H1 (cell line): ENCODE data around the gene SLC6A20. TPM values are rescaled to one million over a fixed set of nuclear protein-coding genes. Genes with fewer than 3 reads are reported as not detected.

Experiments
- CTCF ChIA-PET: fragments of 300-600 bp; sonication (Branson Sonifier 250); formaldehyde crosslinking; loops from one replicate; lab custom pipeline; 2021; ENCODE audit not compliant: partially characterized antibody; lab: Charles Lee
- POLR2A ChIA-PET: fragments of 300-600 bp; sonication (Branson Sonifier 250); formaldehyde crosslinking; loops from one replicate; lab custom pipeline; 2021; ENCODE audit warnings: inconsistent platforms; ENCODE audit not compliant: partially characterized antibody; lab: Charles Lee
- DNase-seq, 2 experiments: peaks; one replicate each; pipeline versions ENCODE4 v3.0.0 to v3.0.0-alpha.2; 2010 to 2022; ENCODE audit warnings: low spot score in 2 of 2, low read depth in 1 of 2, mixed read lengths in 1 of 2
- FAIRE-seq: peaks from 2 replicates; lab custom pipeline; 2011; peaks lifted over from hg19 to GRCh38; lab: Jason Lieb, UNC
- H2AFZ ChIP-seq: 2 replicates; pipeline ENCODE4 v1.8.1; 2012; ENCODE audit warnings: low read length, inconsistent platforms
- H2AK5ac ChIP-seq: 2 replicates; pipeline ENCODE4 v1.6.1; 2013; ENCODE audit warnings: low read depth, low read length
- H2BK120ac ChIP-seq: replicated peaks from 2 replicates; pipeline ENCODE3; 2013; ENCODE audit warnings: low read depth, low read length, inconsistent platforms
- H2BK12ac ChIP-seq: 2 replicates; pipeline ENCODE4 v1.6.1; 2013; ENCODE audit warnings: low read depth, low read length
- H2BK15ac ChIP-seq: 2 replicates; pipeline ENCODE4 v1.6.1; 2013; ENCODE audit warnings: low read length
- H2BK20ac ChIP-seq: 2 replicates; pipeline ENCODE4 v1.6.1; 2013; ENCODE audit warnings: low read length
- H2BK5ac ChIP-seq: 2 replicates; pipeline ENCODE4 v1.6.1; 2013; ENCODE audit warnings: low read depth, low read length
- H3K14ac ChIP-seq: 2 replicates; pipeline ENCODE4 v1.6.1; 2013; ENCODE audit warnings: inconsistent platforms; ENCODE audit not compliant: insufficient read length
- H3K18ac ChIP-seq: 2 replicates; pipeline ENCODE4 v1.6.1; 2013; ENCODE audit warnings: low read length; ENCODE audit errors: extremely low read depth
- H3K23ac ChIP-seq: 2 replicates; pipeline ENCODE4 v1.6.1; 2013; ENCODE audit warnings: inconsistent platforms; ENCODE audit not compliant: insufficient read length
- H3K23me2 ChIP-seq: 2 replicates; pipeline ENCODE4 v1.6.1; 2013; ENCODE audit warnings: low read depth, low read length
- H3K27ac ChIP-seq: 2 replicates; pipeline ENCODE4 v1.6.1; 2011; ENCODE audit warnings: low read depth, low read length, inconsistent platforms
- H3K27me3 ChIP-seq, 4 experiments: replicated peaks in 1 of 4; 1 replicate in 1 of 4; 2 replicates in 3 of 4; pipeline versions ENCODE4 v1.6.1 to v1.8.1; 2011 to 2013; ENCODE audit warnings: low read length in 3 of 4, mild to moderate bottlenecking in 3 of 4, inconsistent platforms in 2 of 4, mixed read lengths in 2 of 4, moderate library complexity in 1 of 4; ENCODE audit not compliant: control insufficient read depth in 3 of 4, insufficient read depth in 3 of 4; ENCODE audit errors: extremely low read depth in 1 of 4
- H3K36me3 ChIP-seq, 4 experiments: 2 replicates each; pipeline versions ENCODE4 v1.6.1 to v1.8.1; 2011 to 2013; ENCODE audit warnings: mild to moderate bottlenecking in 4 of 4, low read length in 3 of 4, moderate library complexity in 2 of 4, control low read depth in 1 of 4, inconsistent platforms in 1 of 4; ENCODE audit not compliant: insufficient read depth in 4 of 4, control insufficient read depth in 2 of 4
- H3K4ac ChIP-seq: replicated peaks from 2 replicates; pipeline ENCODE3; 2013; ENCODE audit warnings: low read length, low read depth, mixed read lengths, inconsistent platforms; ENCODE audit not compliant: insufficient read length
- H3K4me1 ChIP-seq, 4 experiments: replicated peaks in 1 of 4; 1 replicate in 1 of 4; 2 replicates in 3 of 4; pipeline versions ENCODE4 v1.6.1 to v1.8.1; 2011 to 2013; ENCODE audit warnings: low read length in 3 of 4, inconsistent platforms in 2 of 4, mixed read lengths in 1 of 4; ENCODE audit not compliant: insufficient read depth in 4 of 4, control insufficient read depth in 3 of 4
- H3K4me2 ChIP-seq, 2 experiments: 2 replicates each; pipeline versions ENCODE4 v1.6.1 to v1.8.1; 2011 to 2013; ENCODE audit warnings: low read depth in 2 of 2, low read length in 2 of 2, control low read depth in 1 of 2, inconsistent platforms in 1 of 2, mild to moderate bottlenecking in 1 of 2; ENCODE audit not compliant: insufficient read depth in 1 of 2
- H3K4me3 ChIP-seq, 4 experiments: fragments of 200-600, 300-600 bp in 1 of 4; sonication (generic), shearing (Covaris generic), sonication (Bioruptor Twin) in 1 of 4; 2 replicates each; pipeline versions ENCODE4 v1.5.1 to v1.8.1; 2011 to 2016; ENCODE audit warnings: low read length in 4 of 4, low read depth in 3 of 4, control low read depth in 2 of 4, inconsistent platforms in 2 of 4, mild to moderate bottlenecking in 2 of 4, mixed read lengths in 1 of 4, moderate library complexity in 1 of 4; ENCODE audit not compliant: insufficient read depth in 2 of 4; ENCODE audit errors: extremely low read depth in 1 of 4
- H3K56ac ChIP-seq: replicated peaks from 2 replicates; pipeline ENCODE3; 2013; ENCODE audit warnings: low read depth, mild to moderate bottlenecking, mixed read lengths, low read length, inconsistent platforms; ENCODE audit not compliant: insufficient read length
- H3K79me1 ChIP-seq: 2 replicates; pipeline ENCODE4 v1.6.1; 2013; ENCODE audit warnings: low read depth, low read length, control low read depth
- H3K79me2 ChIP-seq, 2 experiments: 2 replicates each; pipeline versions ENCODE4 v1.6.1 to v1.8.1; 2012 to 2013; ENCODE audit warnings: low read length in 2 of 2, mild to moderate bottlenecking in 2 of 2, inconsistent platforms in 1 of 2; ENCODE audit not compliant: insufficient read depth in 2 of 2, control insufficient read depth in 1 of 2
- H3K9ac ChIP-seq, 4 experiments: replicated peaks in 1 of 4; 1 replicate in 1 of 4; 2 replicates in 3 of 4; pipeline versions ENCODE4 v1.6.1 to v1.8.1; 2011 to 2013; ENCODE audit warnings: low read depth in 3 of 4, low read length in 3 of 4, control low read depth in 2 of 4, mild to moderate bottlenecking in 2 of 4, moderate library complexity in 2 of 4, inconsistent platforms in 1 of 4; ENCODE audit errors: extremely low read depth in 1 of 4
- H3K9me3 ChIP-seq, 2 experiments: 2 replicates each; pipeline versions ENCODE4 v1.6.1 to v1.8.1; 2012 to 2013; ENCODE audit warnings: mild to moderate bottlenecking in 2 of 2, moderate library complexity in 2 of 2, control low read depth in 1 of 2, inconsistent platforms in 1 of 2, low read depth in 1 of 2, low read length in 1 of 2, mixed read lengths in 1 of 2; ENCODE audit not compliant: insufficient read depth in 2 of 2
- H4K20me1 ChIP-seq, 2 experiments: replicated peaks in 1 of 2; 2 replicates each; pipeline versions ENCODE3 to v1.8.1; 2011 to 2013; ENCODE audit warnings: inconsistent platforms in 2 of 2, low read length in 2 of 2, mild to moderate bottlenecking in 1 of 2; ENCODE audit not compliant: insufficient read depth in 2 of 2, control insufficient read depth in 1 of 2
- H4K5ac ChIP-seq: 2 replicates; pipeline ENCODE4 v1.6.1; 2013; ENCODE audit warnings: low read length, low read depth, mixed read lengths, inconsistent platforms; ENCODE audit not compliant: insufficient read length
- H4K8ac ChIP-seq: 2 replicates; pipeline ENCODE4 v1.8.0; 2013; ENCODE audit warnings: mild to moderate bottlenecking, moderate library complexity, low read length, inconsistent platforms; ENCODE audit not compliant: insufficient read depth; ENCODE audit errors: extremely low read depth
- H4K91ac ChIP-seq: replicated peaks from 2 replicates; pipeline ENCODE3; 2013; ENCODE audit warnings: low read length, mixed read lengths, inconsistent platforms; ENCODE audit not compliant: insufficient read length
- ATF3 ChIP-seq: IDR thresholded peaks from 2 replicates; pipeline ENCODE4 v1.6.1; 2011; ENCODE audit warnings: low read depth, mild to moderate bottlenecking, low read length; ENCODE audit not compliant: insufficient read depth
- WGBS, 2 experiments: shearing (Covaris generic) in 1 of 2; methylation state at CpG; one replicate each; pipeline versions ENCODE4 v1.1.6 to v1.1.7; 2013 to 2015; ENCODE audit warnings: low lambda C conversion rate in 2 of 2, mixed read lengths in 2 of 2, inconsistent platforms in 1 of 2, low coverage in 1 of 2, missing lambda C conversion rate in 1 of 2; ENCODE audit not compliant: insufficient replicate concordance in 2 of 2, insufficient coverage in 1 of 2, insufficient read length in 1 of 2; ENCODE audit errors: extremely low coverage in 1 of 2, missing lambda C conversion rate in 1 of 2; 5-methylcytosine and 5-hydroxymethylcytosine counted together
- polyA plus RNA-seq, 7 experiments: library from polyadenylated mRNA; depleted of rRNA in 3 of 7; stranded (reverse) in 5 of 7; unstranded in 2 of 7; fragments of >200 nt in 5 of 7; fragments of 200-250 nt in 2 of 7; gene quantifications; 1 replicate in 5 of 7; 2 replicates in 1 of 7; 4 replicates in 1 of 7; pipeline versions ENCODE4 v1.2.1 to v1.2.3, GENCODE V29; 2011 to 2013; ENCODE audit warnings: missing spikeins in 2 of 7, mixed read lengths in 2 of 7
- total RNA-seq: library from RNA; stranded (reverse); fragmentation: NEBNext Ultra II Directional; extraction: Animal tissue kit (Norgen Biotek cat#: 25700); gene quantifications from 2 replicates; pipeline ENCODE4 v1.2.1, GENCODE V29; 2021

The SLC6A20 gene
- total and polyA plus RNA-seq, 2 of the 8 experiments (the other 6 are each of a cell fraction or from before 2014, with no cell fraction given), result 0.05 TPM; not detected in 1

- Histone ChIP-seq H2BK120ac (no peak overlapping the region), H2BK15ac (no peak overlapping the region), H4K5ac (no peak overlapping the region), H3K27ac (no peak overlapping the region), H3K4ac (no peak overlapping the region), H2BK5ac (no peak overlapping the region), H3K23ac (no peak overlapping the region), H4K20me1 (no peaks in the 10 kb centered on the region), H3K27me3 (no peaks in the 10 kb centered on the region), H3K56ac (no peak overlapping the region), H3K9me3 (peaks cover 0 to 6% of the 10 kb centered on the region in 2 experiments; a peak in 1 of 4 replicates), H2BK20ac (no peak overlapping the region), H2AK5ac (no peak overlapping the region), H3K79me1 (no peaks in the 10 kb centered on the region), H3K79me2 (no peaks in the 10 kb centered on the region), H2BK12ac (no peak overlapping the region), H3K14ac (no peak overlapping the region), H3K36me3 (no peaks in the 10 kb centered on the region), H2AFZ (no peak overlapping the region), H3K4me2 (no peak overlapping the region), H3K23me2 (no peaks in the 10 kb centered on the region; the same call in 1 of the 2 replicates), H3K18ac (no peak overlapping the region), H4K8ac (no peak overlapping the region), H4K91ac (no peak overlapping the region), H3K9ac (no peak overlapping the region), H3K4me1 (no peaks in the 10 kb centered on the region; a peak in 1 of 7 replicates), H3K4me3 (no peak overlapping the region)
- TF ChIP-seq ATF3, result no peak
- 96% methylated on average over 5 of the region's 5 CpGs; no CpG with 5 or more reads in 1 of the 2 experiments for WGBS, 2 experiments
- no peak for DNase-seq
- no peak for FAIRE-seq
- CTCF ChIA-PET, result interaction anchor here (0.6 to 3.3 kb wide), 4 partner anchors 9 to 736 kb away, joined by 3 to 19 read pairs (median 4); no protein-coding TSS in a partner anchor
- POLR2A ChIA-PET, result no interaction called here
Observed at GRCh38 chr3:45771831-45772230, 24.5 kb downstream of the SLC6A20 start.
